Thyroid gland (tissue), 4 donors: Measurements from ENCODE around the gene UCKL1.

Experiments used
- POLR2A ChIP-seq, 2 donors: fragments of 450-650 bp; IDR thresholded peaks; one replicate each; pipeline ENCODE4 v1.6.1; 2017; ENCODE audit warnings: antibody characterized with exemption in 2 of 2, mild to moderate bottlenecking in 2 of 2, moderate library complexity in 1 of 2
- TF ChIP-seq, protein P1 (sequence below), 6 experiments: fragments of 200-600 bp in 3 of 6; fragments of 450-650 bp in 3 of 6; sonication (generic) in 3 of 6; IDR thresholded peaks; one replicate each; pipeline ENCODE4 v1.5.1; 2016 to 2019; ENCODE audit warnings: antibody characterized with exemption in 6 of 6, mild to moderate bottlenecking in 2 of 6, inconsistent platforms in 1 of 6, moderate library complexity in 1 of 6

DNA sequence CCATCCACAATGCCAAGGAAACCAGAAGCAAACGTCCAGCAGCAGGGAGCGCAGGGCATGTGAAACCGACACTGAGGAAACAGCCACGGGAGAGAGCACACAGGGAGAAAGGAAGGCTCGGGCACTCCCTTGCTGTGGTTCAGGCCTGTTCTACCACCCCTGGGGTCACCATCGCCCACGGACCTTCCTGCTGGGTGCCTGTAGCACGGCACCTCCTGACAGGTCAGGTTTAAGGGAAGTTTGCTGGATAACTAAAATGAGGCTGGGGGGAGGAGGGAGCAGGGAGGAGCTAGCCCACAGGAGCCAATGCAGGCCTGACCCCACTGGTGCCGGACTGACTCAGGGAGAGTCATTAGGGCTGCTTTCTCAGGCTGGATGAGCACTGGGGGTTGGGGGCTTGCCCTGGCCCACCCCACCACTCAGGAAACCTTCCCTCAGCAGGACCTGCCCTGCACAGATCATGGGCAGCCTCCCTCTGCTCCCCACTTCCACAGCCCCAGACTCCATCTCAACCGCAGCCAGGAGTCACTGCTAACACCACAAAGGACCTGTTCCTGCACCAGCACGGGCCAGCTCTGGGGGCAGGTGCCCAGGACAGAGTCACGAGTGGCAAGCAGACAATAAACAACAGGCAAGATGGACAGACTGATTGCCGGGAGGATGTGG, 2.3 kb downstream of the UCKL1 start:
- TF ChIP-seq, protein P1, sequence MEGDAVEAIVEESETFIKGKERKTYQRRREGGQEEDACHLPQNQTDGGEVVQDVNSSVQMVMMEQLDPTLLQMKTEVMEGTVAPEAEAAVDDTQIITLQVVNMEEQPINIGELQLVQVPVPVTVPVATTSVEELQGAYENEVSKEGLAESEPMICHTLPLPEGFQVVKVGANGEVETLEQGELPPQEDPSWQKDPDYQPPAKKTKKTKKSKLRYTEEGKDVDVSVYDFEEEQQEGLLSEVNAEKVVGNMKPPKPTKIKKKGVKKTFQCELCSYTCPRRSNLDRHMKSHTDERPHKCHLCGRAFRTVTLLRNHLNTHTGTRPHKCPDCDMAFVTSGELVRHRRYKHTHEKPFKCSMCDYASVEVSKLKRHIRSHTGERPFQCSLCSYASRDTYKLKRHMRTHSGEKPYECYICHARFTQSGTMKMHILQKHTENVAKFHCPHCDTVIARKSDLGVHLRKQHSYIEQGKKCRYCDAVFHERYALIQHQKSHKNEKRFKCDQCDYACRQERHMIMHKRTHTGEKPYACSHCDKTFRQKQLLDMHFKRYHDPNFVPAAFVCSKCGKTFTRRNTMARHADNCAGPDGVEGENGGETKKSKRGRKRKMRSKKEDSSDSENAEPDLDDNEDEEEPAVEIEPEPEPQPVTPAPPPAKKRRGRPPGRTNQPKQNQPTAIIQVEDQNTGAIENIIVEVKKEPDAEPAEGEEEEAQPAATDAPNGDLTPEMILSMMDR (IDR thresholded peaks at IDR 0.05): no peak
- TF ChIP-seq POLR2A (IDR thresholded peaks at IDR 0.05): no peak
